GM10248 (cell line): ENCODE results near the gene MAPT.

Experiments
- CTCF ChIA-PET: fragments of 300-600 bp; sonication (Branson Sonifier 250); formaldehyde crosslinking; extraction: SDS; loops from one replicate; lab custom pipeline; 2021; ENCODE audit warnings: antibody characterized with exemption; lab: Yijun Ruan, JAX
- POLR2A ChIA-PET: fragments of 350-650 bp; sonication (Branson Sonifier 250); formaldehyde crosslinking; extraction: SDS; loops from one replicate; lab custom pipeline; 2020; ENCODE audit warnings: antibody characterized with exemption; lab: Yijun Ruan, JAX
- DNase-seq: peaks from one replicate; pipeline ENCODE4 v3.0.0; 2012; ENCODE audit errors: extremely low spot score
- TF ChIP-seq, protein P1 (sequence below): IDR thresholded peaks from 2 replicates; pipeline ENCODE4 v1.5.1; 2012; ENCODE audit warnings: mild to moderate bottlenecking, low read depth; ENCODE audit errors: extremely low read depth, missing control alignments, control extremely low read depth

The MAPT gene

DNA sequence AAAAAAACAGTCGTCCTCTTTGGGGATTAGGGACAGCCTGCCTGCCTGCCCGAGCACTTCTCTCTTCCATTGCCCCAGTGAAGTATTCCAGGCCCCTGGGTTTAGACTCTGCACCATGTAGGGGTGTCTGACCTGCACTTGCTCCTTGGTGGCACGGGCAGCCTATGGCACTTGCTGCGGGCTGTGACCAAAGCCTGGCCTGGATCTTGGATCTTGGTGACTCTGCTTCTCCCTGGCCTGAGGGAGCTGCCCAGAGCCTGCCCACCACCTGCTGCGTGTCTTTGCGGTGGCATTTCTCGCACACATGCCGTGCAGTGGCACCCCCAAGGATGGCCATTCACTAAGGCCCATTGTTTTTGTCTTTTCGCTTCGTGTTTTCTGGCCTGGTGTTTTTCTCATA lies 98.5 kb downstream of the MAPT start:
- no peak for DNase-seq
- ChIA-PET CTCF (interaction anchor here (0.9 kb wide), 1 partner anchor 9 kb away, joined by 3 read pairs; no protein-coding TSS in a partner anchor), POLR2A (no interaction called here)
- TF ChIP-seq, protein P1, sequence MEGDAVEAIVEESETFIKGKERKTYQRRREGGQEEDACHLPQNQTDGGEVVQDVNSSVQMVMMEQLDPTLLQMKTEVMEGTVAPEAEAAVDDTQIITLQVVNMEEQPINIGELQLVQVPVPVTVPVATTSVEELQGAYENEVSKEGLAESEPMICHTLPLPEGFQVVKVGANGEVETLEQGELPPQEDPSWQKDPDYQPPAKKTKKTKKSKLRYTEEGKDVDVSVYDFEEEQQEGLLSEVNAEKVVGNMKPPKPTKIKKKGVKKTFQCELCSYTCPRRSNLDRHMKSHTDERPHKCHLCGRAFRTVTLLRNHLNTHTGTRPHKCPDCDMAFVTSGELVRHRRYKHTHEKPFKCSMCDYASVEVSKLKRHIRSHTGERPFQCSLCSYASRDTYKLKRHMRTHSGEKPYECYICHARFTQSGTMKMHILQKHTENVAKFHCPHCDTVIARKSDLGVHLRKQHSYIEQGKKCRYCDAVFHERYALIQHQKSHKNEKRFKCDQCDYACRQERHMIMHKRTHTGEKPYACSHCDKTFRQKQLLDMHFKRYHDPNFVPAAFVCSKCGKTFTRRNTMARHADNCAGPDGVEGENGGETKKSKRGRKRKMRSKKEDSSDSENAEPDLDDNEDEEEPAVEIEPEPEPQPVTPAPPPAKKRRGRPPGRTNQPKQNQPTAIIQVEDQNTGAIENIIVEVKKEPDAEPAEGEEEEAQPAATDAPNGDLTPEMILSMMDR = no peak

DNA sequence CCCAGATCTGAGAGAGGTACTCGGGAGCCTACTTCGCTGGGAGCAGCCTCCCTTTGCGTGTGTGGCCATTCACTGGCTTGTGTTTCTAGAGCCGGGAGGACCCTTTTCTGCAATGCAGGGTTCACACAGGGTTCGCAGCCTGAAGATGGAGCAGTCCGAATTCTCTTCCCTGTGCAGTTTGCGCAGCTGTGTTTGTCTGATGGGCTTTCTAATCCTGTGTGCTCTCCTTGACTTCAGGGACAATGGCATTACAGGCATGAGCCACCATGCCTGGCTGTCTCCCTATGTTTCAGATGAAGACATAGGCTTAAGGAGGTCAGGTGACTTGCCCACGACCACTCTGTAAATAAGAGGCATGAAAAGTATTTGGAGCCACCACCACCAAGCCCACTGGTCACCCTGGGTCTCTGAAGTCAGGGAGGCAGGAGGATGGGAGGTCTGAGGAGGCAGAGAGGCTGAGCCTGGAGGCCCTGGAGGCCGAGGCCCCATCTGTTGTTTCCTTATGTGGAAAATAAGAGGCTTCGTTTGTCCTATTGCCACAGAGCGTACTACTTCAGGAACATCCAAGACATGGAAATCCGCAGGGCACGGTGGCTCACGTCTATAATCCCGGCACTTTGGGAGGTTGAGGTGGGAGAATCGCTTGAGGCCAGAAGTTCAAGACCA lies 99.7 kb downstream of the MAPT start:
- no peak for DNase-seq
- ChIA-PET CTCF (no interaction called here), POLR2A (no interaction called here)
- TF ChIP-seq, protein P1 = no peak

DNA sequence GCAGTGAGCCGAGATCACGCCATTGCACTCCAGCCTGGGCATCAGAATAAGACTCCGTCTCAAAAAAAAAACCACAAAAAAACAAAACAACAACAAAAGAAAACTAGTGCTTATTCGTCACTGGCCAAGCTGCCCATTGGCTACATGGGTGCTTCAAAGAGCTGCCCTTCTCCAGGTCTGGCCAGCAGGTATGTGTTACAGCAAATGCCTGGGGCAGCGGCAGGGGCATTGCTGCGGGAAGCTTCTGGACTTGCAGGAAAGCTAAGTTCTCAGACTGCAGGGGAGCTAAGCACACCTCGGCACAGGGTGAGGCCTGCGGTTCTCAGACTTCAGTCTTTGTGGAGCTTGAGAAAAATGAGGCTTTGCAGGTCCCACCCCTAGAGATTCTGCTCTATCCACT lies 100.6 kb downstream of the MAPT start:
- ChIA-PET POLR2A (no interaction called here), CTCF (interaction anchor here (1.8 kb wide), 1 partner anchor 49 kb away, joined by 4 read pairs; no protein-coding TSS in a partner anchor)
- no peak for DNase-seq
- TF ChIP-seq, protein P1 = no peak

DNA sequence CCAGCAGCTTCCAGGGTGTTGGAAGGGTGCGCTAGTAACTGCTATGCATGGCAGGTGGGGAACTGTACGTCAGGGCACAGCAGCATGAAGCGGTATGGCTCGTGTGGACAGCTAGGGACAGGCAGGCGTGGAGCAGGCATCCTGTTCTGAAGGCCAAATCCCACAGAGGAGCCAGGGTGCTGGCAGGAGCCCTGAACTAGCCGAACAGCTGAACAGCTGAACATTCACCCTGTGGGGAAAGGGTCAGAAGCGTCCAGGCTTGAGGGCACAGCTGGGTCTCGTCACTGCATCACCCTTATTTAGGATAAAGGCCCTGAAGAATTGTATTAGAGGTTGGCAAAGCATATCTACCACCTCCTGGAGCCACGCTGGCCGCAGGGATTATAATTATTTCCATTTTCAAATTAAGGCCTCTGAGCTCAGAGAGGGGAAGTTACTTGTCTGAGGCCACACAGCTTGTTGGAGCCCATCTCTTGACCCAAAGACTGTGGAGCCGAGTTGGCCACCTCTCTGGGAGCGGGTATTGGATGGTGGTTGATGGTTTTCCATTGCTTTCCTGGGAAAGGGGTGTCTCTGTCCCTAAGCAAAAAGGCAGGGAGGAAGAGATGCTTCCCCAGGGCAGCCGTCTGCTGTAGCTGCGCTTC lies 101.4 kb downstream of the MAPT start:
- TF ChIP-seq, protein P1 = no peak
- DNase-seq = no peak
- POLR2A ChIA-PET = no interaction called here
- CTCF ChIA-PET = interaction anchor here (1.2 to 1.8 kb wide), 2 partner anchors 9 to 49 kb away, joined by 4 read pairs; no protein-coding TSS in a partner anchor

DNA sequence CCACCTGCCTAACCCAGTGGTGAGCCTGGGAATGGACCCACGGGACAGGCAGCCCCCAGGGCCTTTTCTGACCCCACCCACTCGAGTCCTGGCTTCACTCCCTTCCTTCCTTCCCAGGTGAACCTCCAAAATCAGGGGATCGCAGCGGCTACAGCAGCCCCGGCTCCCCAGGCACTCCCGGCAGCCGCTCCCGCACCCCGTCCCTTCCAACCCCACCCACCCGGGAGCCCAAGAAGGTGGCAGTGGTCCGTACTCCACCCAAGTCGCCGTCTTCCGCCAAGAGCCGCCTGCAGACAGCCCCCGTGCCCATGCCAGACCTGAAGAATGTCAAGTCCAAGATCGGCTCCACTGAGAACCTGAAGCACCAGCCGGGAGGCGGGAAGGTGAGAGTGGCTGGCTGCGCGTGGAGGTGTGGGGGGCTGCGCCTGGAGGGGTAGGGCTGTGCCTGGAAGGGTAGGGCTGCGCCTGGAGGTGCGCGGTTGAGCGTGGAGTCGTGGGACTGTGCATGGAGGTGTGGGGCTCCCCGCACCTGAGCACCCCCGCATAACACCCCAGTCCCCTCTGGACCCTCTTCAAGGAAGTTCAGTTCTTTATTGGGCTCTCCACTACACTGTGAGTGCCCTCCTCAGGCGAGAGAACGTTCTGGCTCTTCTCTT lies 102.1 kb downstream of the MAPT start:
- ChIA-PET CTCF (interaction anchor here (1.2 to 1.8 kb wide), 2 partner anchors 9 to 48 kb away, joined by 4 read pairs; no protein-coding TSS in a partner anchor), POLR2A (interaction anchor here (0.5 kb wide), 1 partner anchor 220 kb away, joined by 3 read pairs; no protein-coding TSS in a partner anchor)
- DNase-seq = no peak
- TF ChIP-seq, protein P1 = no peak

DNA sequence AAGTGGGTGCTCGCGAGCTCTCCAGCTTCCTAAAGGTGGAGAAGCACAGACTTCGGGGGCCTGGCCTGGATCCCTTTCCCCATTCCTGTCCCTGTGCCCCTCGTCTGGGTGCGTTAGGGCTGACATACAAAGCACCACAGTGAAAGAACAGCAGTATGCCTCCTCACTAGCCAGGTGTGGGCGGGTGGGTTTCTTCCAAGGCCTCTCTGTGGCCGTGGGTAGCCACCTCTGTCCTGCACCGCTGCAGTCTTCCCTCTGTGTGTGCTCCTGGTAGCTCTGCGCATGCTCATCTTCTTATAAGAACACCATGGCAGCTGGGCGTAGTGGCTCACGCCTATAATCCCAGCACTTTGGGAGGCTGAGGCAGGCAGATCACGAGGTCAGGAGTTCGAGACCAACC lies 102.8 kb downstream of the MAPT start:
- no peak for DNase-seq
- ChIA-PET CTCF (interaction anchor here (1.2 kb wide), 1 partner anchor 216 kb away, joined by 3 read pairs; no protein-coding TSS in a partner anchor), POLR2A (interaction anchor here (0.5 kb wide), 1 partner anchor 219 kb away, joined by 3 read pairs; no protein-coding TSS in a partner anchor)
- TF ChIP-seq, protein P1 = no peak
